Superior temporal gyrus (tissue), 1 donor: ENCODE measurements around the gene TMEM221.
"Not testable (repeated sequence)": the region's sequence is repeated elsewhere in the genome, so short reads cannot be mapped to it uniquely, and the experiment has no call there.

Experiments
- DNase-seq: peaks from one replicate; pipeline ENCODE4 v3.0.0-alpha.2; 2016; ENCODE audit errors: extremely low spot score

TMEM221 gene

DNA sequence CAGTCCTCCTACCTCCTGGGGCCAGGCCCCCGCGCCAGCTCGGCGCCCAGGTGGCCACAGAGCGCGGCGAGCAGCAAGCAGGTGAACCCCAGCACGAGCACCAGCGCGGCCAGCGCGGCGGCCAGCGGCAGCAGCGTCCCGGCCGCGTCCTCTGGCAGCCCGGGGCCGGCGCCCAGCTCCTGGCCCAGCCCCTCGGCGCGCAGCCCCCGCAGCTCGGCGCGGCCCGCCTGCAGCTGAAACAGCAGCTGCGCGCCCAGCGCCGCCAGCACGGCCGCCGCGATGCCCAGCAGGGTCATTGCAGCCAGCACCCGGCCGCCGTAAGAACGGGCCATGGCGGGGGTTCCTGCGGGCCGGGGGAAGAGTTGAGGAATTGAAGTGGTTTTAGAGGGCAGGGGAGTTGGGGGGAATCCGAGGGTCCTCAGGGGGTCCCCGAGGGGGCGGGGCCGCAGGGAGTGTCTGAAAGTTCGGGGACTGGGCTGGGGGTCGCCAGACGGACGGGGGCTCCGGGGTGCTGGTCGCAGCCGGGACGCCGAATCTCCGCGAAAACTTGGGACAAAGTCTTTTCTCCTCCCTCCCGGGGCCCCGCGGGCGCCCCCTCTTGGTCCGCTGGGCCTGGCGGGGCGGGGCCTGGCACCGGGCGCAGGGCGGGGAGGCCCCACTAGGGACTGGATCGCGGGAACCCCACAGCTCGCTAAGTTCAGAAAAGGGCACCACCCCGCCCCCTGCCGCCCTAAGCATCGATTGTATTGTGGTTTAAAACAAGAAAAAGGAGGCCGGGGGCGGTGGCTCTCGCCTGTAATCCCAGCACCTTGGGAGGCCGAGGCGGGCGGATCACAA, at the start of gene TMEM221:
Gene TMEM221 (minus strand): TSS at position 538 of the 837 bp plus-strand sequence. CDS start 206 bp downstream, at position 332.
- DNase-seq = no peak

DNA sequence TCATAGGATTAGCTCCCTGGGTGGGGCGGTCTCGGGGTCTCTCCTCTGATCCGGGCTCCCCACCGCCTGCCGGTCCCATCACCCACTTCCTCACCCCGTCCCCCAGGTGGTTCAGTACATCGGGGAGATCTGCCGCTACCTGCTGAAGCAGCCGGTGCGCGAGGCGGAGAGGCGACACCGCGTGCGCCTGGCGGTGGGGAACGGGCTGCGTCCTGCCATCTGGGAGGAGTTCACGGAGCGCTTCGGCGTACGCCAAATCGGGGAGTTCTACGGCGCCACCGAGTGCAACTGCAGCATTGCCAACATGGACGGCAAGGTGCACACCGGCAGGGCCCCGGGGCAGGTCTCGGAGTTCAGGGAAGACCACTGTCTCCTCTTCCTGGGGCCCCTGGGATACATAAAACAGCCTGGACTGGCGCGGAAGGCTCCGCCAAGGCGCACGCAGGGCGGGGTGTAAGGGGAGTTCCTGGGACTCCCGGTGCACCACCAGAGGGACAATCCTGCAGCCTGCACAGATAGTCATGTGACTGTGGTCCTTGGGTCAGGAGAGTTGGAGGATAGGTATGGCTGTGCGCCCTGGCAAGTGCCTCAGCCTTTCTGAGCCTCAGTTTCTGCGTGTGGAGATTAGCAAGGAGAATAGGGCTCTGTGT, 48.8 kb upstream of the TMEM221 start:
- DNase-seq = no peak

DNA sequence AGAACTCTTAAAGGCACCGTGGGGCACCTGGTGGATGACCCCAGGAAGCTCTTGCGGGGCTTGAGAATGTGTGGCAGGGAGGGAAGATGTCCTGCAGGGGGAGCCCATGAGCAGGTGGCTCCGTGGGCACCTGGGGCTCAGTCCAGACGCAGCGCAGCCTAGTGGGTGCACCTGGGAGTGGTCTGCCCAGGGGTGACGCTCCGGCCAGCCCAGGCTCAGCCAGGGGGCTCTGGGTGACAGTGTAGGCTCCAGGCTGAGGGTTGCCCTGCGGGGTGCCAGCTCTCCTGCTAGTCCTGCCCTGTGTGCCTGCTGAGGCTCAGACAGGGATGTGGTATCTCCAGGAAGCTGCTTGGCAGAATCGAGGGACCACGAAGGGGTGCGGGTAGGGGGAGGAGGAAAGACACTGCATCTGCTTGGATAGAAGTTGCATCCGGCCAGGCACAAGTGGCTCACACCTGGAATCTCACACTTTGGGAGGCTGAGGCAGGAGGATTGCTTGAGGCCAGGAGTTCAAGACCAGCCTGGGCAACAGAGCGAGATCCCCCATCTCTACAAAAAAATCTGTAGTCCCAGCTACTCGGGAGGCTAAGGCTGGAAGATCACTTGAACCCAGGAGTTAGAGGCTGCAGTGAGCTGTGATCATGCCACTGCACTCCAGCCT, 48.0 kb upstream of the TMEM221 start:
- DNase-seq = peak; percentile 62

DNA sequence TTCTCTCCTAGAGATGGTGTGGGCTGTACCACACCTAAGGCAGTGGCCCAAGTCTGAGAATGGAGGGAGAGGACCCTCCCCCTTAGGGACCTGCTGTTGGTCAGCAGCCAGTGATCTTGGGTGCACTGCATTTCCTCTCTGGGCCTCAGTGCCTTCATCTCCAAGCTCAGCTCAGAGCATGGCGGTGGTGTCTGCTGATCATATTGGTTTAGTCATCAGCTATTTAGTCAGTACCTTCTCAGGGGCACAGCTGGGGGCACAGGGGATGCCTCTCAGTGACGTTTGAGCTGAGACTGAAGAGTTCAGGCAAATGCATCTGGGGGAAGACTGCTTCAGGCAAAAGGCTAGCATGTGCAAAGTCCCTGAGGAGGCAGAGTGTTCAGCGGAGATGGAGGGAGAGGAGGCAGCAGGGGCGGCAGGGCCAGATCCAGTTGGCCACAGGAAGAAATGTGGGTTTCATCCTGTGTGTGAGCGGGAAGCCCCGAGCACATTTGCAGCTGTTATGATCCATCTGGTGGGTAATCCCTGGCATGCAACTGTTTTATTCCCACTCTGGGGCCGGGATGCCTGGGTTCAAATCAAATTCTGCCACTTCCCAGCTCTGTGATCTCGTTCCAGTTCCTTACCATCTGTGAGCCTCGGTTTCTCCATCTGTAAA, 47.3 kb upstream of the TMEM221 start:
- no peak for DNase-seq

DNA sequence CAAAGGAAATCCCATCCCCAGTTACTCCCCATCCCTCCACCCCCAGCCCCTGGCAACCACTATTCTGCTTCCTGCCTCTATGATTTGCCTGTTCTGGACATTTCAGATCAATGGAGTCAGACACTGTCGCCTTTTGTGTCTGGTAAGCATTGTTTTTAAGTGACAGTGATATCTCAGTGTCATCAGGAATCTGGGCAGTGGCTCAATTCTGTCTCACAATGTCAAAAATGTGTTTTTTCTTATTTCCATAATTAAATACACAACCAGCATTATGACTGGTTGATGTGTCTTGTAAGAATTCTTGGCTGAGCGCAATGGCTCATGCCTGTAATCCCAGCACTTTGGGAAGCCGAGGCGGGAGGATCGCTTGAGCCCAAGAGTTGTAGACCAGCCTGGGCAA, 42.8 kb upstream of the TMEM221 start:
- peak; percentile 54 for DNase-seq

DNA sequence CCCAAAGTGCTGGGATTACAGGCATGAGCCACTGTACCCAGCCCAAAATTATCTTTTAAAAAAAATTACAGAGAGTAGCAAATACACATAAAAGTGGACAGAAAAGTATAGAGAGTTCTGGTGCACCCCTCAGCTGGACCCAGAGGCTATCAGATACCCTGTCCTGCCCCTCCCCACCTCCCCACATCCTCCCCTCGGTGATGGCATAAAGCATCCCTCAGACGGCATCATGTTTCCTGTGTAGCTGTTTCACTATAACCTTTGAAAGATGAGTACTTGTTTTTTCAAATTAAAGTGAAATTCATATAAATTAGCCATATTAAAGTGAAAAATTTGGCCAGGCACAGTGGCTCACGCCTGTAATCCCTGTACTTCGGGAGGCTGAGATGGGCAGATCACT, 41.9 kb upstream of the TMEM221 start:
- DNase-seq = no peak

DNA sequence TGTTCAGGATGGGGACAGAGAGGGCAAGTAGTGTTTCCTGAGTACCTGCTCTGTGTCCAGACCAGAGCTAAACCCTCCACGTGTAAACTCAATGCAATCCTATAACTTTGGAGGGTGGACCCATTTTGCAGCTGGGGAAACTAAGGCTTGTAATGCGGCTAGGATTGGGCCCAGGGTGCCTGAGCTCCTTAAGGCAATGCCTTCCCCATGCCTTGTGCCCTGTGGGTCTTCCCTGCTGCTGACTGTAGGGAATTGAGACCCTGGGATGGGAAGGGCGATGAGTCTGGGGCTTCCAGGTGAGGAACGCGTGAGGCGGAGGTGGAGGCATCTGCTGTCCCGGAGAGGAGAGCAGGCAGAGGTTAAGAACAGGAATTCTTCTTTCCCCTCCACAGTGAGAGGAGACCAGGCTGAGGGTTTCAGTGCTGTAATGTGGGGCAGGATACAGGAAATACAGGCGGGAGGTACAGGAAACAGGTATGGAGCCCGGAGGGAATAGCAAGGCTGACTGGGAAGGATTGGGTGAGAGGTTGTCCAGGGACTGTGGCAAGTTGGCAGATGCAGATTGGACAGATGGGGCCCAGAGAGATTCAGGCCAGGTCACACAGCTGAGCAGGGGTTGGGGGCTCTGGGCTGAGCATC, 41.0 kb upstream of the TMEM221 start:
- DNase-seq = no peak

DNA sequence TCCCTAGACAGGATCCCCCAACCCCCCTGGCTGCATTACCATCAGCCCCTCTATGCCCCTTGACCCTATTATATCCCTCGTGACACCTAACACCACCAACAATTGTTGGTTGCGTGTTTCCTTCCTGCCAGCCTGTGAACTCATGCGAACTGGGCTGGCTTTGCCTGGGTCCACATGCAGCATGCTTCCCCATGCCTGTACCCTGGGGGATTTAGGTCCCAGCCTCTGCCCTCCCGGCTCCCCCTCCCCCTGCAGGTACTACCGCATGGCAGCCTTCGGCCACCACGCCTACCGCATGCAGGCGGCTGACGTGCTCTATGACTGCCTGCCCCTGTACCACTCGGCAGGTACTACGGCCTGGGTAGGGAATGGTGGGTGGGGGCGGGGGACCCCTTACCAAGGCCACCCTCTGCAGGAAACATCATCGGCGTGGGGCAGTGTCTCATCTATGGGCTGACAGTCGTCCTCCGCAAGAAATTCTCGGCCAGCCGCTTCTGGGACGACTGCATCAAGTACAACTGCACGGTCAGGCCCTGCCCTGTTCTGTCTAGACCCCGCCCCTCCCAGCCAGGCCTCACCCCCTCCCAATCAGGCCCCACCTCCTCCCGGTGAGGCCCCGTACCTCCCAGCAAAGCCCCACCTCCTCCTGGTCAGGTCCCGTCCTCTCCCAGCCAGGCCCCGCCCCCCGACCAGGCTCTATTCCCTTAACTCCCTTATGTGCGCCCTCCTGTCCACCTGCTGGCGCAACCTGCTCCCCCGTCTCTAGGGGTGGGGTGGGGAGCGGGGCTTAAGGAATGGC, 40.3 kb upstream of the TMEM221 start:
- no peak for DNase-seq

DNA sequence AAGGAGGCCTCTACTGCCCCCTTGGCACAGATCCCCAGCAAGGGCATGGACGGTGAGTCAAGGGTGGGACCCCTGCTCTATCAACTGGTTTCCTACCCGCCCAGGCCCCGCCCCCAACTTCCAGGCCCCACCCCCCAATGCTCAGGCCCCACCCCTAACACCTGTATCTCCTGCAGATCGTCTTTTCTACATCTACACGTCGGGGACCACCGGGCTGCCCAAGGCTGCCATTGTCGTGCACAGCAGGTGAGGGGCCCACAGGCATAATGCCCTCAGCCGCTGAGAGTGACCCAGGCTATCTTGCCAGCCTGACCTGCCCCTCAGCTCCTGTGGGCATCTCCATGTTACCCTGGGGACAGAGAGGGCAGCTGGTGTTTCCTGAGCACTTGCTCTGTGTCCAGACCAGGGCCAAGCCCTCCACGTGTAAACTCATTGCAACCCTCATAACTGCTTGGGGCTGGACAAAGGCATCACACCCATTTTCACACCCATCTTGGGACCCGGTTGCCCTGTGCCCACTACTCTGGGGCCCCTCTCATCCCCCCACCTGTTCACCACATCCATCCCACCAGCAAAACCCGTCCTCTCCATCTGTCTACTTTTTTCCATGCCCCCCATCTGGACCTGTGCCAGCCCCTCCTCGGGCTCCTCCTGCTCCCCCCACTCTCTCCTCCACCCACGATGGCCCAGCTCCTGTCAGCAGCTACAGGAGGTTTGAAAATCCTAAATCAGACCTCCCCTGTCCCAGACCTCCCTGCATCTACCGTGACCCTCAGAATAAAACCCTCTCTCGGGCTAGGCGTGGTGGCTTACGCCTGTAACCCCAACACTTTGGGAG, 39.0 kb upstream of the TMEM221 start:
- no peak for DNase-seq

DNA sequence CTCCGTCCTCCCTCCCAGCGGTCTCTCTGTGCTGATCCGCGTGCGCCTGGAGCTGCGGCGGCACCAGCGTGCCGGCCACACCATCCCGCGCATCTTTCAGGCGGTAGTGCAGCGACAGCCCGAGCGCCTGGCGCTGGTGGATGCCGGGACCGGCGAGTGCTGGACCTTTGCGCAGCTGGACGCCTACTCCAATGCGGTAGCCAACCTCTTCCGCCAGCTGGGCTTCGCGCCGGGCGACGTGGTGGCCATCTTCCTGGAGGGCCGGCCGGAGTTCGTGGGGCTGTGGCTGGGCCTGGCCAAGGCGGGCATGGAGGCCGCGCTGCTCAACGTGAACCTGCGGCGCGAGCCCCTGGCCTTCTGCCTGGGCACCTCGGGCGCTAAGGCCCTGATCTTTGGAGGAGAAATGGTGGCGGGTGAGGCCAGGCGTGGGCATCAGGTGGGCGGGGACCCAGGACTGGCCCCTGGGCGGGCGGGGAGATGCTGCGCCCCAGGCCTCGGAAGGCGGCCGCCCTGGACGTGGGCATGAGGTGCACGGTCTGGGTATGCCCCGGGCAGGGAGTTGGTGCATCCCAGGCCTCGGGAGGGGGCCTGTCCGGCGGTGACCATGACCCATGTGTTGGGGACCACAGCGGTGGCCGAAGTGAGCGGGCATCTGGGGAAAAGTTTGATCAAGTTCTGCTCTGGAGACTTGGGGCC, 38.2 kb upstream of the TMEM221 start:
- DNase-seq = no peak

DNA sequence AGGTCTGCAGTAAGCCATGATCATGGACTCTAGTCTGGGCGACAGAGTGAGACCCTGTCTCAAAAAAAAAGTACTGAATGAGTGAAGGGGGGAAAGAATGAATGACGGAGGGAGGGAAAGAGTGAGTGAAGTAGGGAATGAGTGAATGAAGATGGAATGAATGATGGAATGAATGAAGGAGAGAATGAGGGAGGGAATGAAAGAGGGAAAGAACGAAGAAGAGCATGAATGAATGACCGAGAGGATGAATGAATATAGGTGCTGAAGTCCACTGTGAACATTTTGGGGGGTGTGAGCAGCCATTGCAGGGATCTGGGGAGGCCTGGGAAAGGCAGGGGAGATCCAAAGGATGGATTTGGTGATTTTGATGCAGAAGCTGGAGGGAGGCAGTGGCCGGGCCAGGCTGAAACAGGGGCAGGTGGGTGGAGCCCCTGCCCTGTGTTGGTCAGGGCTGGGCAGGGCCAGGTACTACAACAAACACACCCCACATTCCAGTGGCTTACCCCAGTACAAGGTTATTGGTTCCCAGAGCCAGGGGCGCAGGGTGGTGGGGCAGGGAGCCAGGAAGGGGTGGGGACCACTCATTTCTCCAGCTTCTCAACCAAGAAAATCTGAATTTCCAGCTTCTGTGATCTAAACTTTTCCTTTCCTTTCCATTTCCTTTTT, 36.2 kb upstream of the TMEM221 start:
- no peak for DNase-seq

DNA sequence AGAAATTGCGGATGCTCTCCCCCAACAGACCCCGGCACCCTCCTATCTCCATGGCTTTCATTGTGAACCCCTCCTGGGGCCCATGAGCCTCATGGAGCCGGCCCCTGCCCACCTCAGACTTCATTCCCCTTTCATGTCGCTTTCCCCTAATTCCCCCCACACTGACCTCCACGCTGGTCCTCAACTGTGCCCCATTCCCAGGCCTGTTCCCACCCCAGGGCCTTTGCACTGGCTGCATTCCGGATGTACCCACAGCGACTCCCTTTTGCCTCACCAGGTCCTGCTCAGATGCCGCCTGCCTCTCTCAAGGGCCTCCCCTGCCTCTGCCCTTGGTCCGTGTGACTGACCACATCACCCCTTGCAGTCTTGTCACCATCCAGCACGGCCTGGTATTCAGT, 35.1 kb upstream of the TMEM221 start:
- no peak for DNase-seq

DNA sequence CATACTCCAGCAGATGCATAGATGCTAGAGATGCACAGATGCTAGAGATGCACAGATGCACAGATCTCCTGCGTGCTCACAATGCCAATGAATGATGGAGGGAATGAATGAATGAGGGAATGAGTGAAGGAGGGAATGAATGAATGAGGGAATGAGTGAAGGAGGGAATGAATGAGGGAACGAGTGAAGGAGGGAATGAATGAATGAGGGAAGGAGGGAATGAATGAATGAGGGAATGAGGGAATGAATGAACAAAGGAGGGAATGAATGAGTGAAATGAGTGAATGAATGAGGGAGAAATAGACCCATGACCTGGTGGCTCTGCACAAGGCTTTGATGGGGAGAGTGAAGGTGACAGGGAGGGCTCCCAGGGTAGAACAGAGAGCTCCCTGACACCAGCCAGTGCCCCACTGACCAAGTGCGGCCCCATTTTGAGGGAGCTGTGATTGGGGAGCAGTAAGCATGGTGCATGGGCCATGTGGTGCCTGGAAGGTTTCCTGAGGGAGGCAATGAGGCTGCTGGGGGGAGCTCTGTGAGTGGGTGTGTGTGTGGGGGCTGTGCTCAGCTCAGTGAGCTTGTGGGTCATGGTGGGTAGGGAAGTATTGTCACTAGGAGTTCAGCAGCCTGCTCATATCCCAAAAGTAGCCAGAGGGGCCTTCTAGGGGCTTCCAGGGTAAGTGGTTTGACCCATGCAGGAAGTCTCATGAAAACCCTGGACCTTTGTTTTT, 34.6 kb upstream of the TMEM221 start:
- no peak for DNase-seq

DNA sequence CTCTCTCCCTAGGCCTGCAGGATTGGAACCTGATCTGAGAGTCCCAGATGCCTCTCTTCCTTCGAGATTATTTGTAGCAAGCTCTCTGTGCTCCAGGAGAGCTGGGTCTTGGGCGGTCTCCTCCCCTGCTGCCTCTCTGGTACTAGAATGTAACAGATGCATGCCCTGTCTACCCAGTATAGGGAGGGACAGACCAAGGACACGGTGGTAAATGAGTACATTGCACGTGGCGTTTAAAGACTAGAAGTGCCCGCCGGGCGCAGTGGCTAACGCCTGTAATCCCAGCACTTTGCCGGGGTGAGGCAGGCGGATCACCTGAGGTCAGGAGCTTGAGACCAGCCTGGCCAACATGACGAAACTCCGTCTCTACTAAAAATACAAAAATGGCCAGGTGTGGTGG, 33.5 kb upstream of the TMEM221 start:
- DNase-seq = no peak

DNA sequence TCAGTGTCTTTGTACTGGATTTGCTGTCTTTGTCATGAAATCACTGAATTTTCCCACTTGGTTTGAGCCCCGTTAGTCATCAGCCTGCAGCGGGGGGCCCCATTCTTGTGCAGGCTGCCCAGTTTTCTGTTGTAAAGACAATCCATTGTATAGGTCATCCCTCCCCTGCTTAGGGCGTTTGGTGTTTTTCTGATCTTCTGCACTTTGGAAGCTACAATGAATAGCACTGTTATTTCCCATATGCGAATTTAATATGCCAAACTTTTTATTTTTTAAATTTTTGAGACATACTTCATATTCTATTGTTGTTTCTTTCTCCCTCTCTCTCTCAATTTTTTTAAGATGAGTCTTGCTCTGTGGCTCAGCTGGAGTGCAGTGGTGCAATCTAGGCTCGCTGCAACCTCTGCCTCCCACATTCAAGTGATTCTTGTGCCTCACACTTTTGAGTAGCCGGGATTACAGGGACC, 30.9 kb upstream of the TMEM221 start:
- DNase-seq = peak; percentile 88

DNA sequence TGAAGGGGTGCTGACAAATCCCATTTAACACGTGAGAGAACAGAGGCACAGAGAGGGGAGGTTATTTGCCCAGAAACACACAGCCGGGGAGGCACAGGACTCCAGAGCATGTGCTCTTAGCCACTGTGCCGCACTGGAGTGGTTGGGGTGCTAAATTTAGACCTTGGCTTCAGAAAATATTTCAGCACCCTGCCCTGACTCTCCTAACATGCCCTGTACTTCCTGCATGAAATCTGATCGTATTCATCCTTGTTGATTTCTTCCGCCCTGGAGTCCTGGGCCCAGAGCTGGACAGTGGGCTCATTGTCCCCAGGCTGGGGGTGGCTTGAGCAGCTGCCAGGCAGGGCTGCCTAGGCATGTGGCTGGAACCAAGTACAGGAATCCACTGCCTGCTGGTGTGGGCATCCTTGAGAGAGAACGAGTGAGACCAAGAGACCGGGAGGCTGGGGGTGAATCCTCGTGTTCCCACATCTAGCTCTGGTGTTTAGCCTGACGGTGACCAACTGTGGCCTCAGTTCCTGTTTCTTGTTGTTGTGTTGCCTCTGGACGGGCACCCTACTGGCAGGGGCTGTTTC, 27.2 kb upstream of the TMEM221 start:
- peak; percentile 96 for DNase-seq

DNA sequence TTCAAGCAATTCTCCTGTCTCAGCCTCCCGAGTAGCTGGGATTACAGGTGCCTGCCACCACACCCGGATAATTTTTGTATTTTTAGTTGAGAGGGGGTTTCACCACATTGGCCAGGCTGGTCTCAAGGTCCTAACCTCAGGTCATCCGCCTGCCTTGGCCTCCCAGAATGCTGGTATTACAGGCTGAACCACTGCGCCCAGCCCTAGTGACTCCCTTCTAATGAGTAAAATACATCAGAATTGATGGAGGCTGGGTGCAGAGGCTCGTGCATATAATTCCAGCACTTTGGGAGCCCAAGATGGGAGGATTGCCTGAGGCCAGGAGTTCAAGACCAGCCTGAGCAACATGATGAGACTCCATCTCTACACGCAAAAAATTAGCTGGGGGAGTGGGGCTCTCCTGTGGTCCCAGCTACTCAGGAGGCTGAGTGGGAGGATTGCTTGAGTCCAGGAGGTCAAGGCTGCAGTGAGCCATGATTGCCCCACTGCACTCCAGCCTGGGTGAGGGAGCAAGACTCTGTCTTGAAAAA, 26.6 kb upstream of the TMEM221 start:
- DNase-seq = not testable (repeated sequence)
